GM18505 (cell line): ENCODE measurements around the gene COQ10B.

Source experiments
- ATAC-seq: cut with Tn5 transposase; IDR thresholded peaks from one replicate; pipeline ENCODE4 v1.9.1; 2021; ENCODE audit not compliant: unreplicated experiment
- POLR2A ChIP-seq: IDR thresholded peaks from 4 replicates; pipeline ENCODE4 v1.6.1; 2011; ENCODE audit warnings: borderline replicate concordance; ENCODE audit not compliant: insufficient read depth, insufficient read length; ENCODE audit errors: extremely low read depth

COQ10B gene

GRCh38 chr2:197500503-197501131 is 47.3 kb downstream of the COQ10B start:
- peak; percentile 5 for ATAC-seq
- TF ChIP-seq POLR2A = no peak

DNA sequence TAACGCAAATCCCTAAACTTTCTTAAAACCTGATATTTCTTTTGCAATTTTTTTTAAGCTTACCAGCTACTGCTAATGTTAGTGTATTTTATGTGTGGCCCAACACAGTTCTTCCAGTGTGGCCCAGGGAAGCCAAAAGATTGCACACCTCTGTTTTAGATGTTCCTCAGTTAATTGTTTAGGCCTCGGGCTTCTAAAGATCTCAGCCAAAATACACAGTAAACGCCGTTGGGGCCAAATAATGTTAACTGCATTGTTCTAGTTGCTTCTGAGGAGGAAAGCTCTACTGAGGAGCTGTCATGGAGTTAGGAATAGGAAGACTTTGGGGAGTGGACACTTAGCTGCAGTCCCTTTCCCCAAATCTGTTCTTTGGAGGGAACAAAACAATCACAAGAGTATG is 48.8 kb downstream of the COQ10B start:
- TF ChIP-seq POLR2A = no peak
- ATAC-seq = no peak

DNA sequence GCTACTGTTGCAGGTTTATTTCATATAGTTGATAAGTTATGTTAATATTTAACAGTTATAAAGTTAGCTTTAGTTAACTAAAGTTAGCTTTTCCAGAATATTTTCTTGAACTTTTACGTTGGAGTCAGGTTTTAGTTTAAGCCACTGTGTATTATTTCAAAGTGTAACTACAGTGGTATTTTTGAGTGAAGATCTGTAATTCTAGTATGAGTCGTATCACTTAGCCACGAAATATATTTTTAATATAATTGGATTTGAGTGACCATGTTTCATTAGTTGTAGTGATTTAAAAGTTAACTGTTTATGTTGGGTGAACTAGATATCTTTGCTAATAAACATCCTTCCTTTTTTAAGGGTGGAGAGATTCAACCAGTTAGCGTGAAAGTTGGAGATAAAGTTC is 49.3 kb downstream of the COQ10B start:
- ATAC-seq = no peak
- no peak for TF ChIP-seq POLR2A

- ATAC-seq = no peak
- TF ChIP-seq POLR2A = no peak
Measured at GRCh38 chr2:197504000-197504399, 50.6 kb downstream of the COQ10B start.

GRCh38 chr2:197504512-197504911 is 51.2 kb downstream of the COQ10B start:
- ATAC-seq = no peak
- no peak for TF ChIP-seq POLR2A

GRCh38 chr2:197506658-197507057 is 53.3 kb downstream of the COQ10B start:
- no peak for TF ChIP-seq POLR2A
- ATAC-seq = no peak

- no peak for TF ChIP-seq POLR2A
- ATAC-seq = no peak
Measured at GRCh38 chr2:197513915-197514314, 60.6 kb downstream of the COQ10B start.

DNA sequence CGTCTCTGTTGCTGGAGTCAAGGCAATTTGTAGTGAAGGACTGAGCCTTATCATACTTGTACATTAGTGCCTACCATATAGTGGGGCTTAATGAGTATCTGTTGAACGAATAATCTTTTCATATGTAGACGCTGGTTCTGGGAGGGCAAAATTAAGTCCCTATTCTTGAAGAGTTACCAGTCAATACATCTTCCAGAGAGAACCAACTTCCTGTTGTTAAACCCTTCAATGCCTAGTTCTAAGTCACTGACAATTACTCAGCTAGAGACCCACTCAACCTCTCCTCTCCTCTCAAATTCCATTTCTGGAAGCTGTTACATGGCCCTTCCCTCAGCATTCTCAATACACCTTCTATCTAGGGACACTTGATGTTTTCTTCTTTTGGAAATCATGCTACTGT is 61.4 kb downstream of the COQ10B start:
- ATAC-seq = no peak
- no peak for TF ChIP-seq POLR2A

- TF ChIP-seq POLR2A = no peak
- peak; percentile 1 for ATAC-seq
Measured at GRCh38 chr2:197515315-197515738, 62.0 kb downstream of the COQ10B start.

DNA sequence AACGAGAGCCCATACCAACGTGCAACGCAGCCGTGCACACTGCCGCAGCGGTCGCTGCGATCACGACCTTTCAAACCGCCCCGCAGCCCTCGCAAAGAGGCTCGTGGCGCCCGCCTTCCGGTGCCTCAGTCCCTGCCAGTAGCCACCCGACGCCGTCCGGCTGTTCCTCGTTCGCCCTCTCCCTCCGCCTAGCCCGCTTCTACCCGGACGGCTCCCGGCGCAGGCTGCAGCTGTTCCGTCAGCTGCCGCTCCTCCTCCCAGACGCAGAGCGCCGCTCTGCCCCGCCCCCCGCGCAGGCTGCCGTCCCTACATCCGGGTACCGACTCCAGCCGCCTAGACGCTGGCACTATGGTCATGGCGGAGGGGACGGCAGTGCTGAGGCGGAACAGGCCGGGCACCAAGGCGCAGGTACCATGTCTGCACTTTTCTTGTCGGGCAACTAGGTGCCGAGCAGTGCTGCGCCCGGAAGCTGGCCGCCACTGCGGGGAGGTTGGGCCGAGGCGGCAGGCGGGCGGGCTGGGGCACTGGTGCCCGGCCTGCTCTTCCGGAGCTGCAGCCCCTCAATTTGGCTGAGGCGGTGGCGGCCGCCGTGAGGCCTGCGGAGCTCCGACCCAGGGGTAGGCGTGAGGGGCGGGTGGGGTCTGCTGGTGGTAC is 62.5 kb downstream of the COQ10B start, which contains the start of gene MOB4:
Gene MOB4, plus strand, starts transcription at position 328 of the 654 bp plus-strand sequence. Its CDS starts 21 bp downstream, at position 349.
- peak; percentile 93 for ATAC-seq
- TF ChIP-seq POLR2A = peak; percentile 93

GRCh38 chr2:197516393-197516761 is 63.0 kb downstream of the COQ10B start:
- peak; percentile 5 for ATAC-seq
- TF ChIP-seq POLR2A = no peak

DNA sequence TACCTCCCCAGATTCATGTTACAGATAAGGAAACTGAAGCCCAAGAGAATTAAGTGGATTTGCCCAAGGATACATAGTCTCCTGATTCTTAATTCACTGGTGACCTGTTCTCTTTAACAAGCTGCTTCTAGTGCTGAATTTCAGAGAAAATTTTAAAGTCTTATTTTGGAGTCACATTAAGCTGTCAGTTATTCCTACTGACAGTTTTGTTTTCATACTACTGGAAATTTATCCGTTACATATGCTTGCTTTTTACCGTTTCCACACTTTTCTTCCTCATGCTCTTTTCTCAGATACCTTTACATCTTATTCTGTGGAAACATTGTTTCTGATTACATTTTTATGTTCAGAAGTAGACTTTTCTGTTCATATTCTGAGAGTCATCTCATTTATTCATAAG is 63.8 kb downstream of the COQ10B start:
- no peak for TF ChIP-seq POLR2A

More for the DNA sequence above, 63.8 kb downstream of the COQ10B start:
- ATAC-seq = no peak
